Adrenal gland (tissue), 12 donors: Measurements from ENCODE around the gene HSBP1. TPM values are rescaled to one million over a fixed set of nuclear protein-coding genes. Genes with fewer than 3 reads are reported as not detected.

Source experiments
- DNase-seq, 7 donors: peaks; one replicate each; pipeline ENCODE4 v3.0.0-alpha.2; 2019 to 2020
- H3K27ac ChIP-seq, 5 donors: fragments of 200-600 bp; sonication (generic) in 4 of 5; 1 replicate in 3 of 5; 2 replicates in 2 of 5; pipeline versions ENCODE4 v1.5.1 to v1.8.0; 2016 to 2020; ENCODE audit warnings: mild to moderate bottlenecking in 1 of 5
- H3K27me3 ChIP-seq: fragments of 200-600 bp; 2 replicates; pipeline ENCODE4 v1.8.0; 2021
- H3K36me3 ChIP-seq, 2 donors: fragments of 200-600 bp; replicated peaks in 1 of 2; 1 replicate in 1 of 2; 2 replicates in 1 of 2; pipeline versions ENCODE4 v1.5.1 to v1.8.0; 2018 to 2022
- H3K4me1 ChIP-seq, 2 donors: fragments of 200-600 bp; replicated peaks in 1 of 2; 1 replicate in 1 of 2; 2 replicates in 1 of 2; pipeline versions ENCODE4 v1.5.1 to v1.8.0; 2018 to 2021
- H3K4me3 ChIP-seq, 4 donors: fragments of 200-600 bp; sonication (generic) in 3 of 4; one replicate each; pipeline ENCODE4 v1.5.1; 2016 to 2018
- H3K9me3 ChIP-seq, 3 donors: fragments of 200-600 bp; sonication (generic) in 1 of 3; replicated peaks in 1 of 3; 1 replicate in 2 of 3; 2 replicates in 1 of 3; pipeline versions ENCODE4 v1.5.1 to v1.8.0; 2016 to 2021
- POLR2A ChIP-seq, 2 donors: fragments of 450-650 bp; IDR thresholded peaks; one replicate each; pipeline ENCODE4 v1.6.1; 2017; ENCODE audit warnings: antibody characterized with exemption in 2 of 2, mild to moderate bottlenecking in 2 of 2, moderate library complexity in 1 of 2
- WGBS, 4 donors: extraction: QIAGEN DNeasy Blood & Tissue Kit in 2 of 4; methylation state at CpG; one replicate each; pipeline versions ENCODE4 v1.1.5 to v1.1.7; 2013 to 2017; 5-methylcytosine and 5-hydroxymethylcytosine counted together
- intact Hi-C, 2 donors: fragments of 100-400 bp; cut with DNase I; formaldehyde crosslinking; loops; one replicate each; pipeline versions ENCODE4 v1.14.1 to v1.15.0; 2022 to 2023
- polyA plus RNA-seq, 3 donors: library from polyadenylated mRNA; stranded (reverse); fragments of 200-250 nt in 2 of 3; fragments of 350-450 nt in 1 of 3; fragmentation: Illumina TruSeq in 1 of 3; extraction: RNeasy Lipid Tissue Mini Kit (QIAGEN cat#74804) in 1 of 3; gene quantifications; one replicate each; pipeline ENCODE4 v1.2.3, GENCODE V29; 2013 to 2014
- total RNA-seq, 9 donors: library from RNA; depleted of rRNA in 4 of 9; stranded (reverse); fragments of >200 nt in 4 of 9; fragments of 120-200 nt in 1 of 9; fragmentation: NEBNext Ultra II Directional in 1 of 9; extraction: Animal tissue kit (Norgen Biotek cat#: 25700) in 1 of 9; gene quantifications; one replicate each; pipeline versions ENCODE4 v1.1.0 to v1.2.4, GENCODE V29; 2013 to 2023
- TF ChIP-seq, protein P1 (sequence below), 6 experiments: fragments of 450-650 bp in 4 of 6; fragments of 200-600 bp in 2 of 6; sonication (generic) in 1 of 6; IDR thresholded peaks; 1 replicate in 5 of 6; 2 replicates in 1 of 6; pipeline versions ENCODE4 v1.5.1 to v1.8.0; 2016 to 2021; ENCODE audit warnings: antibody characterized with exemption in 6 of 6, mild to moderate bottlenecking in 2 of 6, moderate library complexity in 1 of 6
- donor health status: healthy with polysubstance abuse.
- donor health status: Bipolar disorder and iron deficiency.
- donor health status: DM: yes; HTN: yes; CAD: no.
- donor health status: DM: no; HTN: no; CAD: no.
- donor health status: DM: no; HTN: no; CAD: no.
- donor health status: DM: yes; HTN: yes; CAD: no.

The HSBP1 gene
- total and polyA plus RNA-seq, 12 donors = 11.0 to 214 (median 112) TPM

DNA sequence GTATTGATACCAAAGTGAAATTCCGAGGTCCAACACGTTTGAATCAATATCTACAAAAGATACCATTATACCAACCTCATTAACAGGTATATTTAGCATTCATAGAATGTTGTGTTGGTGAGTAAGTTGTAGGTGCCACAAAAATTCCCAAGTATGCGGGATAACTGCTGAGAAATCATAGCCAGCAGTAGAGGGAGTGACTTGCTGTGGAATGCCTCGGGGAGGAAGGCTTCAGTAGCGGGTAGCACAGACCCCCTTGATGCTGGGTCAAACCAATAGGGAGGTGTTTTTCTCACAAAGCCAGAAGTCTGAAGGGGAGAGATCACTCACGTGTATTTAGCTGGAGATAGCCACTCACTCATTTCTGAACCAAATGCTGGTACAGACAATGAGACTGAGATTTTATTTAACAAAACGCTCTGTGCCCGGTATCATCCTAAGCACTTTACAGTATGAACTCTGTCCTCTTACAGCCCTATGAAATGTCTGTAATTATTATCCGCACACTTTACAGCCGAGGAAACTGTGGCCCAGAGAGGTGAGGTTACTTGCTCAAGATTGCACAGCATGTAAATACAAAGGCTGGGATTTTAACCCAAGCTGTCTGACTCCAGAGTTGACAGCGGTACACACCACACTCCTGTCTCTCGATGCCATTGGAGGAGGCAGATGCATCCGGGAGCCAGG, 23.1 kb downstream of the HSBP1 start:
- Histone ChIP-seq H3K27ac (no peak overlapping the region), H3K27me3 (no peaks in the 10 kb centered on the region), H3K36me3 (no peaks in the 10 kb centered on the region), H3K9me3 (no peaks in the 10 kb centered on the region), H3K4me3 (no peak overlapping the region), H3K4me1 (no peaks in the 10 kb centered on the region)
- intact Hi-C loops = no loop called here
- no peak for TF ChIP-seq POLR2A (IDR thresholded peaks at IDR 0.05)
- TF ChIP-seq, protein P1, sequence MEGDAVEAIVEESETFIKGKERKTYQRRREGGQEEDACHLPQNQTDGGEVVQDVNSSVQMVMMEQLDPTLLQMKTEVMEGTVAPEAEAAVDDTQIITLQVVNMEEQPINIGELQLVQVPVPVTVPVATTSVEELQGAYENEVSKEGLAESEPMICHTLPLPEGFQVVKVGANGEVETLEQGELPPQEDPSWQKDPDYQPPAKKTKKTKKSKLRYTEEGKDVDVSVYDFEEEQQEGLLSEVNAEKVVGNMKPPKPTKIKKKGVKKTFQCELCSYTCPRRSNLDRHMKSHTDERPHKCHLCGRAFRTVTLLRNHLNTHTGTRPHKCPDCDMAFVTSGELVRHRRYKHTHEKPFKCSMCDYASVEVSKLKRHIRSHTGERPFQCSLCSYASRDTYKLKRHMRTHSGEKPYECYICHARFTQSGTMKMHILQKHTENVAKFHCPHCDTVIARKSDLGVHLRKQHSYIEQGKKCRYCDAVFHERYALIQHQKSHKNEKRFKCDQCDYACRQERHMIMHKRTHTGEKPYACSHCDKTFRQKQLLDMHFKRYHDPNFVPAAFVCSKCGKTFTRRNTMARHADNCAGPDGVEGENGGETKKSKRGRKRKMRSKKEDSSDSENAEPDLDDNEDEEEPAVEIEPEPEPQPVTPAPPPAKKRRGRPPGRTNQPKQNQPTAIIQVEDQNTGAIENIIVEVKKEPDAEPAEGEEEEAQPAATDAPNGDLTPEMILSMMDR (IDR thresholded peaks at IDR 0.05) = no peak
- DNase-seq = no peak
- WGBS, 4 donors = 74 to 76% (median 75%) methylated on average over 13 of the region's 13 CpGs

DNA sequence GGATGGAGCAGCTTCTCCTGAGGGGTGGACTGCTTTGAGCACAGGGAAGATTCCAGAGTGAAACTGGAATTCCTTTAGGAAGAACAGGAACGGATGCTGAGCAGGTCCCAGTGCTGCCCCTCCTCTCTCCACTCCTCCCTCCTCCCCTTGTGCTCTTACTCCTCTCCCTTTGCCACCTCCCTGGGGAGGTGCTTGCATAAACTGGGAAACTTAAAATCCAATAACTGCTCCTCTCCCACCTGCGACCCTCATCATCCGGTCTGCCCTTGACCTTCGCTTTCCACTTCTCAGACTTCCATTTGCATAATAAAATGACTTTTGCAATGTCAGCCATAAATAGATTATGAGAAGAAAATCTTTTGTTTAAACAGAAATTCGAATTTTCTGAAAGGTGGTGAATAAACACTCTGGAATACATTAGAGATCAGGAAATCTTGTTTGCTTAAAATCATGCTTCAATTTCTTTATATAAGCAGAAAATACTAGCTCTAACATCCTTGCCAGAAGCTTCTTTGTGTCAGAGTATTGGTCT, 23.7 kb downstream of the HSBP1 start:
- TF ChIP-seq, protein P1 (IDR thresholded peaks at IDR 0.05) = no peak
- TF ChIP-seq POLR2A (IDR thresholded peaks at IDR 0.05) = no peak
- Histone ChIP-seq H3K4me3 (no peak overlapping the region), H3K27ac (no peak overlapping the region), H3K36me3 (no peaks in the 10 kb centered on the region), H3K4me1 (no peaks in the 10 kb centered on the region), H3K27me3 (no peaks in the 10 kb centered on the region), H3K9me3 (no peaks in the 10 kb centered on the region)
- WGBS, 4 donors = 44 to 55% (median 47%) methylated on average over 5 of the region's 5 CpGs
- intact Hi-C loops = no loop called here
- no peak for DNase-seq

DNA sequence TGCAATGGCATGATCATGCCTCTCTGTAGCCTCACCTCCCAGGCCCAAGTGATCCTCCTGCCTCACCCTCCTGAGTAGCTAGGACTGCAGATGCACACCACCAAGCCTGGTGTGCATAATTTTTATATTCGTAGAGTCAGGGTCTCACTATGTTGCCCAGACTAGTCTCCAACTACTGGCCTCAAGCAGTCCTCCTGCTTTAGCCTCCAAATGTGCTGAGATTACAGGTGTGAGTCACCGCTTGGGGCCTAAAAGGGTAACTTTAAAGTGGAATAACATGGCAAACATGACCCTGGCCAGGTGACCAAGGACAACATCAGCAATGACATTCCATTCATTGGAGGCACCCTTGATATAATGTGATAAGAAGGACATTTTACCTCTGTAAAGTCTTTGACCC, 26.1 kb downstream of the HSBP1 start:
- WGBS, 4 donors = 89 to 100% (median 92%) methylated on average over 2 of the region's 2 CpGs
- intact Hi-C loops = no loop called here
- H3K27ac ChIP-seq = no peak overlapping the region
- H3K4me1 ChIP-seq = no peaks in the 10 kb centered on the region
- no peak overlapping the region for H3K4me3 ChIP-seq
- H3K9me3 ChIP-seq = no peaks in the 10 kb centered on the region
- TF ChIP-seq POLR2A (IDR thresholded peaks at IDR 0.05) = no peak
- TF ChIP-seq, protein P1 (IDR thresholded peaks at IDR 0.05) = no peak
- H3K27me3 ChIP-seq = no peaks in the 10 kb centered on the region
- DNase-seq = no peak
- H3K36me3 ChIP-seq = no peaks in the 10 kb centered on the region

DNA sequence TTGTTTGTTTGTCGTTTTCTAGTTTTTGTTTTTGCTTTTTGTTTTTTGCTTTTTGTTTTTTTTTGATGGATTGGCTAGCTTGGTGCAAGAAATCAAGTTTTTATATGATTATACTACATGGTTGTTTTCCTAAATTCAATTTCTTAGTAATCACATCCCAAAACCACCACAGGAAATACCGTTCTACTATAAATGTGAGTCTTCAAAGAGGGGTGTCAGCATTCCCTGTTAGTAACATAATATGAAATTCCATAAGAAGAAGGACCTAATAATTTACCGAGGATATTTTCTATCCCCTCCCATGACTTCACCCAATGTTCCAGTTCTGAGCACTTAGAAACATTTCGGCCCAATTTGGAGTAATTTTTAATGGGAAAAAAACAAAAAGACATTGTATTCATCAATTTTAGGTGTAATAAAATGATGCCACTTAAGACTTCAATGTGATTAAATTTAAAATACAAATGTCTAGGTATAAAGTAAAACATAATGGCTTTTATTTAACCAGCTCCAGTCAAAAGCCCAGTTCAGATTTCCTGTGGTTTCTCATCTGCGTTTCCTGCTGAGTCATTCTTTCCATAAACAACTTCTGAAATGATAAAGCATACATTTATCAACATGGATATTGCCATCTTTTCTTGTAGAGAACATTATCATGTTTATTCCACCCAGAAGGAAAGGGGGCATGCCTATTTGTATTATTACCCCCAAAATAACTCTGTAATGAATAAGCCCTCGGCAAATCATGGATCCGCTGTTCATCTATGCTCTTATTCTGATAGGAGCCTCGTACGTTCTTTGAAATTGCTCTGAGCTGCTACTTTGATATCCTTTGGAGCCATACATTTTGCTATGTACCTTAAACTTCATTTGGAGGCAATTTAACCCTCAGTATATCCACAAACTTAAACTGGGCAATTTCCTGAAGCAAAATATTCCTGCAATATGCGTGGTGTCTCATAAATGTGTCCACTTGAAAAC, 28.1 kb downstream of the HSBP1 start:
- Histone ChIP-seq H3K27ac (no peak overlapping the region), H3K4me3 (no peak overlapping the region), H3K4me1 (no peaks in the 10 kb centered on the region), H3K27me3 (no peaks in the 10 kb centered on the region), H3K36me3 (no peaks in the 10 kb centered on the region), H3K9me3 (no peaks in the 10 kb centered on the region)
- no peak for DNase-seq
- 59 to 65% (median 62%) methylated on average over 10 of the region's 10 CpGs for WGBS, 4 donors
- TF ChIP-seq, protein P1 (IDR thresholded peaks at IDR 0.05) = no peak
- TF ChIP-seq POLR2A (IDR thresholded peaks at IDR 0.05) = no peak
- intact Hi-C loops = no loop called here
